Measurements from ENCODE around the gene SRGAP3. TPM values are rescaled to one million over a fixed set of nuclear protein-coding genes. Genes with fewer than 3 reads are reported as not detected.

SRGAP3 gene
- total RNA-seq, 3 donors from 2014 or later, result 0.27 to 2.0 (median 0.42) TPM

DNA sequence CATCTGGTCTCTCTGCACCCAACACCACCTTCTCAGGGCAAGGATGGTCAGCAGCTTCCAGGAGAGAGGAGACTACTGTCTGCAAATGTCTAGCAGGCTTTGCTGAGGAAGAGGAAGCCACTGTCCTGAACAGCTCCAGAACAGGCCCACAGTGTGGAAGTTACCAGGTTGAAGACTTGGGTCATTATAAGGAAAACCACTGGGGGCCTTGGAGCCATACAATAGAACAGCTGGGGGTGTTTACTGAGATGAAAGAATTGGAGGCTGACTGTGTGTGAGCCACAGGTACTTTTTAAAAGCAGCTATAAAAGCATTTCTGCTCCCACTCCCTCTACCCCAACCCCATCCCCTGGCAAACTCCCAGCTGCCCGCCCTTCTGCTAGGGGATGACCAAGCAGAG, 24.2 kb downstream of the SRGAP3 start:
- no peaks in the 10 kb centered on the region for H3K36me3 Mint-ChIP-seq (ENCODE audit: insufficient read depth)
- no peaks in the 10 kb centered on the region for H3K27me3 Mint-ChIP-seq (ENCODE audit: low read depth)
- no peaks in the 10 kb centered on the region for H3K4me1 Mint-ChIP-seq (ENCODE audit: low read depth)
- DNase-seq, result no peak
- no peak for ATAC-seq
- no peak overlapping the region for H3K4me3 Mint-ChIP-seq
- no peaks in the 10 kb centered on the region for H3K9me3 Mint-ChIP-seq

DNA sequence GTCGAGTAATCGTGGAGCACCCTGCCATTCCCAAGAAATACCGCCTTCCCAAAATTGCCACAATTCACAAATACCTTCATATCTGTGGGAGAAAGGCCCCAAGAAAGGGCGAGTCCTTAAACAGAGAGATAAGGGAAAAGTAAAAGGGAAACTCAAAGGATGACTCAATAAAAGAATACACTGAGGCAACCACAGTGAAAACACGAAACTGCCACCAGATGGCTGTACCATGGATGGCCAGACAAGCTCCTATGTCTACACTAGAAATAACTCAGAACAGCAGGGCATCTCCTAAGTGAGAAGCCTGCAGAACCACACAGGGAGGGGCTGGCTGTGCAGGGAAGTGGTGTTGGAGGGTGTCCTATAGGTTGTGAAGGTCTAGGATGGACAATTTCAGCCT, 25.0 kb downstream of the SRGAP3 start:
- H3K27me3 Mint-ChIP-seq (ENCODE audit: low read depth), result no peaks in the 10 kb centered on the region
- ATAC-seq, result peak; percentile 69 to 76
- H3K36me3 Mint-ChIP-seq (ENCODE audit: insufficient read depth), result no peaks in the 10 kb centered on the region
- H3K4me3 Mint-ChIP-seq, result no peak overlapping the region
- H3K9me3 Mint-ChIP-seq, result no peaks in the 10 kb centered on the region
- DNase-seq, result no peak
- H3K4me1 Mint-ChIP-seq (ENCODE audit: low read depth), result no peaks in the 10 kb centered on the region

DNA sequence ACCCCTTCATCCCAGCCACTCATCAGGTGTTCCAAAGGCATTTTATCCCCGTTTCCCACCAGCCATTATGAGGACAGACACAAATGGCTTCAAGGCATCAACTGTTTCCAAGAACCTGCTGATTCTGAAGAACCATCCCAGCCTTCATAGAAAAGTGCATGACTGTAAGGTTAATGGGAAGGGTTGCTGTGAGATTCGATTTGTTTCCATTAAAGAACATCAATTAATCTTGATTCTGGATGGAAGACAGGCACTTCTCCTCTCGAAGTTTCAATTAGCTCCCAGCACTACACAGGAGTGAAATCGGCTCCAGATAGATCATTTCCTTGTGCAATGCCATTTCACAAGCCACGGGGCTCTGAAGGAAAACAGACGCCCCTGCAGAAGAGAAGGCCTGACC, 25.8 kb downstream of the SRGAP3 start:
- Mint-ChIP-seq H3K36me3 (ENCODE audit: insufficient read depth) (no peaks in the 10 kb centered on the region), H3K27me3 (ENCODE audit: low read depth) (no peaks in the 10 kb centered on the region), H3K4me3 (no peak overlapping the region), H3K4me1 (ENCODE audit: low read depth) (no peaks in the 10 kb centered on the region), H3K9me3 (no peaks in the 10 kb centered on the region)
- DNase-seq (no peak), ATAC-seq (no peak)

- Mint-ChIP-seq H3K4me1 (ENCODE audit: low read depth) (no peaks in the 10 kb centered on the region), H3K4me3 (no peak overlapping the region), H3K36me3 (ENCODE audit: insufficient read depth) (no peaks in the 10 kb centered on the region), H3K27me3 (ENCODE audit: low read depth) (no peaks in the 10 kb centered on the region), H3K9me3 (no peaks in the 10 kb centered on the region)
- DNase-seq (no peak), ATAC-seq (no peak)
These were observed 26.3 kb downstream of the SRGAP3 start for GRCh38 chr3:9222956-9223639.

- ATAC-seq, result no peak
- H3K9me3 Mint-ChIP-seq, result no peaks in the 10 kb centered on the region
- no peaks in the 10 kb centered on the region for H3K27me3 Mint-ChIP-seq (ENCODE audit: low read depth)
- H3K4me1 Mint-ChIP-seq (ENCODE audit: low read depth), result no peaks in the 10 kb centered on the region
- H3K36me3 Mint-ChIP-seq (ENCODE audit: insufficient read depth), result no peaks in the 10 kb centered on the region
- no peak for DNase-seq
- no peak overlapping the region for H3K4me3 Mint-ChIP-seq
These were observed 27.4 kb downstream of the SRGAP3 start for GRCh38 chr3:9222049-9222448.

GRCh38 chr3:9218514-9218846, 31.0 kb downstream of the SRGAP3 start:
- H3K27me3 Mint-ChIP-seq (ENCODE audit: low read depth), result no peaks in the 10 kb centered on the region
- no peaks in the 10 kb centered on the region for H3K9me3 Mint-ChIP-seq
- H3K4me1 Mint-ChIP-seq (ENCODE audit: low read depth), result no peaks in the 10 kb centered on the region
- no peak for DNase-seq
- H3K4me3 Mint-ChIP-seq, result no peak overlapping the region
- ATAC-seq, result no peak
- H3K36me3 Mint-ChIP-seq (ENCODE audit: insufficient read depth), result no peaks in the 10 kb centered on the region

DNA sequence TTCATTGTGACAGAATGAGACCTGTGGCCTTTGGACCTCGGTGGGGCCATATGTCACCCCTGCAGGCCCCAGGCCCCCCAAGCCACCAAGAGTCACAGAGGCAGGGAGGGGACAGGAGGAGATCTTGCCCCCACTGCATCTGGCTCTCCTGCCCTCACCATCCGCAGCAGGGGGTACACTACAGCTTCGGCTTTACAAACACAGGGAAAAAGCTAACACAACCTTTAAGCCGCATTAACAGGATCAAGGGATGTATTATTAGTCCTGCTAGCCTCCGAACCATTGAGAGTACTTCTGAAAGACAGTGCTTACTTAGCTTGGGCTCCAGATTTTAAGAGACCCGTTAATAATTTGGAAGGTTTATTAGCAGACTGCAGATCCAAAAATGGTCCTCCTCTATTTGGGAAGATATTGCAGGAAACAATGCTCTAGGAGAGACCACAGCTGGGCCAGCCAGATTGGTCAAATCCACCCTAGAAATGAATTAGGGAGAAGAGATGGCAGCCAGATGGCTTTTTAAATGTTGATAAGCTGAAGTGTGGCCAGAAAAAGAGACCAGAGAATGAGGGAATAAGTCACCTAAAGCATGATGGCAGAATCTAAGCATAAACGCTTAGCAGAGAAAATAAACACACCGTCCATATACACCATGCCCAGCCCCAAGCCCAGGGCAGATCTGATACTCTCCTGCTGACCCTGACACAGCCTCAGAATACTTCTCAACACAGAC, 31.5 kb downstream of the SRGAP3 start:
- Mint-ChIP-seq H3K36me3 (ENCODE audit: insufficient read depth) (no peaks in the 10 kb centered on the region), H3K4me3 (no peak overlapping the region), H3K4me1 (ENCODE audit: low read depth) (no peaks in the 10 kb centered on the region)

GRCh38 chr3:9216736-9217135, 32.7 kb downstream of the SRGAP3 start:
- ATAC-seq (no peak), DNase-seq (no peak)
- H3K4me3 Mint-ChIP-seq, result no peak overlapping the region
- H3K9me3 Mint-ChIP-seq, result no peaks in the 10 kb centered on the region
- H3K27me3 Mint-ChIP-seq (ENCODE audit: low read depth), result no peaks in the 10 kb centered on the region
- no peaks in the 10 kb centered on the region for H3K4me1 Mint-ChIP-seq (ENCODE audit: low read depth)
- no peaks in the 10 kb centered on the region for H3K36me3 Mint-ChIP-seq (ENCODE audit: insufficient read depth)

More for the DNA sequence above, 31.5 kb downstream of the SRGAP3 start:
- DNase-seq, result no peak
- no peak for ATAC-seq
- Mint-ChIP-seq H3K27me3 (ENCODE audit: low read depth) (no peaks in the 10 kb centered on the region), H3K9me3 (no peaks in the 10 kb centered on the region)

DNA sequence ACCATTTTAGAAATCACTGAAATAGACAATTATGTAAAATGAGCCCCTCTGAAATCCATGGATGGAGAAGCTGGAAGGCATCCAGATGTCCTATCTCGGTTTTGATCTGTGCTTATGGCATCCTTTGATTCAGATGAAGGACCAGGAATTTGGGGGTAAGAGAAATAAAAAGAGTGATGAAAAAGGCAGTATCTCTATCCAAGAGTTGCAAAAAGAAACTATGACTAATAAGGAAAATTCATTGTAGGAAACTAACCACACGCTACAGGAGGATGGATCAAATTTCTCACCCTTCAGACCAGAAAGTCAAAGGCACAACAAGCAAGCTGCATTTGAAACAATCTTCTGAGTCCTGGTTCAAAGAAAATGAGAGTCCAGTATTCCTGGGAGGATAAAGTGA, 34.8 kb downstream of the SRGAP3 start:
- no peaks in the 10 kb centered on the region for H3K9me3 Mint-ChIP-seq
- no peak overlapping the region for H3K4me3 Mint-ChIP-seq
- ATAC-seq (no peak), DNase-seq (no peak)
- H3K27me3 Mint-ChIP-seq (ENCODE audit: low read depth), result no peaks in the 10 kb centered on the region
- H3K4me1 Mint-ChIP-seq (ENCODE audit: low read depth), result no peaks in the 10 kb centered on the region
- no peaks in the 10 kb centered on the region for H3K36me3 Mint-ChIP-seq (ENCODE audit: insufficient read depth)

GRCh38 chr3:9214185-9214584, 35.3 kb downstream of the SRGAP3 start:
- no peaks in the 10 kb centered on the region for H3K4me1 Mint-ChIP-seq (ENCODE audit: low read depth)
- H3K9me3 Mint-ChIP-seq, result no peaks in the 10 kb centered on the region
- no peak overlapping the region for H3K4me3 Mint-ChIP-seq
- ATAC-seq (no peak), DNase-seq (no peak)
- H3K27me3 Mint-ChIP-seq (ENCODE audit: low read depth), result no peaks in the 10 kb centered on the region
- no peaks in the 10 kb centered on the region for H3K36me3 Mint-ChIP-seq (ENCODE audit: insufficient read depth)

GRCh38 chr3:9213019-9213634, 36.3 kb downstream of the SRGAP3 start:
- Mint-ChIP-seq H3K4me3 (no peak overlapping the region), H3K27me3 (ENCODE audit: low read depth) (no peaks in the 10 kb centered on the region), H3K4me1 (ENCODE audit: low read depth) (no peaks in the 10 kb centered on the region), H3K36me3 (ENCODE audit: insufficient read depth) (no peaks in the 10 kb centered on the region), H3K9me3 (no peaks in the 10 kb centered on the region)
- ATAC-seq (no peak), DNase-seq (no peak)

DNA sequence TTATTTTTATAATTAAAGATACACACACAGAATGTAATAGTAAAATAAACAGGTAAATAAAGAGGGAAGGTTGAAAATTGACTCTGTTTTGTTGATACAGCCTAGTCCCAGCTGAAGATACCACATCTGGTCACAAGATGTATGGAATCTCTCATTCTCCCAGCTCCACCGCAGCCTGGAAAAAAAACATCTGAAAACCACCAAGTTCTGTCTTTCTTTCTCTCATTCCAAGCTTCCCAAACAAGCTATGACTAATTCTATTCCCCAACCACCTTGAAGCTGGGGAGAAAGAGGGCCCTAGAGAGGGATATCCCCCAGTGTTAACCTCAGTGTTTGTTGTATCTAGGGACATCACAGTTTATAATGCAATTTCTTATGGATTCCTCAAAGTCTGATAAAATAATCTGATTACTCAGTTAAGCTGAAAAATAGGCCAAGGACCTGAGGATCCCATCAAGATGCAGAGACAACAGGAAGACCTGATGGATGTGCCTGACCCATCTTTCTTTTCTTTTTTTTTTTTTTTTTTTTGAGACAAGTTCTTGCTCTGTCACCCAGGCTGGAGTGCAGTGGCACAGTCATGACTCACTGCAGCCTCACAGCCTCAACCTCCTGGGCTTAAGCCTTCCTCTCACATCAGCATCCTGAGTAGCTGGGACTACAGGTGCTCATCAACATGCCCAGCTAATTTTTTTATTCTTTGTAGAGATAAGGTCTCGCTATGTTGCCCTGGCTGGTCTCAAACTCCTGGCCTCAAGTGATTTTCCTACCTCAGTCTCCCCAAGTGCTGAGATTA, 38.1 kb downstream of the SRGAP3 start:
- ATAC-seq, result no peak
- no peaks in the 10 kb centered on the region for H3K36me3 Mint-ChIP-seq (ENCODE audit: insufficient read depth)
- H3K9me3 Mint-ChIP-seq, result no peaks in the 10 kb centered on the region
- H3K4me1 Mint-ChIP-seq (ENCODE audit: low read depth), result no peaks in the 10 kb centered on the region
- H3K4me3 Mint-ChIP-seq, result no peak overlapping the region
- no peaks in the 10 kb centered on the region for H3K27me3 Mint-ChIP-seq (ENCODE audit: low read depth)
- DNase-seq, result no peak

DNA sequence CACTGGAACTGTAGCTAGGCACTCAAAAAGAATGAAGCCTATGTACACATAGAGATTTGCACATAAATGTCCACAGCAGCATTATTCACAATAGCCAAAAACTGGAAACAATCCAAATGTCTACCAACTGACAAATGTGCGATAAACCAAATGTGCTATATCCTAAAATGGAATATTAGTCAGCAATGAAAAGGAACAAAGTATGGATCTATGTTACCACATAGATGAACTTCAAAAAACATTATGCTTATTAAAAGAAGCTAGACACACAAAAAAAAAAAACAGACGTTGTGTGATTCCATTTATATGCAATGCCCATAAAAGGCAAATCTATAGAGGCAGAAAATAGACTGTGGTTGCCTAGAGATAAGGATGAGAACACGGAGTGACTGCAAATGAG, 39.7 kb downstream of the SRGAP3 start:
- DNase-seq (no peak), ATAC-seq (no peak)
- H3K9me3 Mint-ChIP-seq, result no peaks in the 10 kb centered on the region
- H3K4me3 Mint-ChIP-seq, result no peak overlapping the region
- H3K27me3 Mint-ChIP-seq (ENCODE audit: low read depth), result no peaks in the 10 kb centered on the region
- no peaks in the 10 kb centered on the region for H3K4me1 Mint-ChIP-seq (ENCODE audit: low read depth)
- H3K36me3 Mint-ChIP-seq (ENCODE audit: insufficient read depth), result no peaks in the 10 kb centered on the region

GRCh38 chr3:9208605-9209152, 40.8 kb downstream of the SRGAP3 start:
- Mint-ChIP-seq H3K4me3 (no peak overlapping the region), H3K4me1 (ENCODE audit: low read depth) (no peaks in the 10 kb centered on the region), H3K36me3 (ENCODE audit: insufficient read depth) (no peaks in the 10 kb centered on the region), H3K9me3 (no peaks in the 10 kb centered on the region), H3K27me3 (ENCODE audit: low read depth) (no peaks in the 10 kb centered on the region)
- ATAC-seq (no peak), DNase-seq (no peak)

All from activated T-cell treated with anti-CD3 and anti-CD28 coated beads, Interleukin-2, amount 50 U/mL, for 4 hours (primary cell).